Smooth muscle cell of trachea (primary cell): Measurements from ENCODE around the gene WFDC9. TPM values are rescaled to one million over a fixed set of nuclear protein-coding genes. Genes with fewer than 3 reads are reported as not detected.

Experiments
- total RNA-seq: library from RNA; depleted of rRNA; stranded (reverse); fragments of >200 nt; gene quantifications from 2 replicates; pipeline ENCODE4 v1.2.1, GENCODE V29; 2014

The WFDC9 gene
- not detected in 2 replicates for total RNA-seq

DNA sequence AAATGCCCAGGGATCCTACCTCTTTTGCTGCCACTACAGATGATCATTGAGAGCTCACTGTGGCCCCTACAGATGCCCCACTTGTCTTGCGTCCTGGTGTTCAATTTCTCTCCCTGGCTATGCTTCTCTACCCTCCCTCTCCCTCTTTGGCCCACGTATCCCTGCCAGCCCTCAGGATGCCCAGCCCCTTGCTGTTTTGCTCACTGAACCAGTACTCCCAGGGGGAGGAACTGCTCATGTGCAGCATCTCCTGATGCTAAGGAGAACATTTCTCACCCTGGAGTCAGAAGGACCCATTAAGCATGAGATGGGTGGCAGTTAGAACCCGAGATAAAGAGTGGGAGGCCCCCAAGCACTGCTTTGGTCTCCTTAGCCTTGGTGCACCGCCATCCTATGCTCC, at the start of gene WFDC9:
TSS of gene WFDC9 (minus strand) at position 101 of the 400 bp plus-strand sequence. CDS start 21,103 bp downstream, outside the sequence.

DNA sequence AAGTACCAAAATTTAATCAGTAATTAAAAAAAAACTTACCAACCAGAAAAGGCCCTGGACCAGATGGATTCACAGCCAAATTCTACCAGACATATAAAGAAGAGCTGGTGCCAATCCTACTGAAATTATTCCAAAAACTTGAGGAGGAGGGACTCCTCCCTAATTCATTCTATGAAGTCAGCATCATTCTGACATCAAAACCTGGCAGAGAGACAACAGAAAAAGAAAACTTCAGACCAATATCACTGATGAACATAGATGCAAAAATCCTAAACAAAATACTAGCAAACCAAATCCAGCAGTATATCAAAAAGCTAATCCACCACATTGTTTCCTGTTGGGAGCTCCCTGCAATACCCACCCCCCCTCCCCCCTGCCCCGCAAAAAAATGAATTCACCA, 39.1 kb upstream of the WFDC9 start, which contains the start of gene WFDC11:
TSS of gene WFDC11 (minus strand) at position 101 of the 400 bp plus-strand sequence. CDS start 19,639 bp downstream, outside the sequence.

GRCh38 chr20:45629496-45630100, 1.5 kb downstream of the WFDC9 start, which contains the start of gene WFDC10A:
Gene WFDC10A (plus strand): TSS chr20:45629739. CDS start chr20:45629814, 75 bp downstream.

GRCh38 chr20:45579184-45579583, 51.9 kb downstream of the WFDC9 start, which contains the start of gene WFDC8:
Gene WFDC8 (minus strand): TSS chr20:45579284. CDS start chr20:45579247, 37 bp downstream.

Other genes with a start within 250 kb of the WFDC9 start
- 2.6 and 3.9 TPM in 2 replicates for gene DBNDD2, start 223.0 kb downstream of the WFDC9 start, total RNA-seq
- 26.5 and 56.1 TPM in 2 replicates for gene PIGT, start 215.1 kb downstream of the WFDC9 start, total RNA-seq
- gene WFDC2, start 161.5 kb downstream of the WFDC9 start, total RNA-seq: not detected in 2 replicates
- not detected in 2 replicates for gene SPINT3, start 115.7 kb downstream of the WFDC9 start, total RNA-seq
- gene WFDC6, start 91.8 kb downstream of the WFDC9 start, total RNA-seq: not detected in 2 replicates
- gene EPPIN, start 83.9 kb downstream of the WFDC9 start, total RNA-seq: not detected in 2 replicates
- gene WFDC8, start 52.0 kb downstream of the WFDC9 start, total RNA-seq: not detected in 2 replicates
- not detected in 2 replicates for gene WFDC10A, start 1.5 kb downstream of the WFDC9 start, total RNA-seq
- not detected in 2 replicates for gene WFDC11, start 39.0 kb upstream of the WFDC9 start, total RNA-seq
- gene WFDC13, start 70.8 kb upstream of the WFDC9 start, total RNA-seq: not detected in 2 replicates
- not detected in 2 replicates for gene WFDC10B, start 73.7 kb upstream of the WFDC9 start, total RNA-seq
- not detected in 2 replicates for gene SPINT4, start 91.1 kb upstream of the WFDC9 start, total RNA-seq
- gene WFDC3, start 160.6 kb upstream of the WFDC9 start, total RNA-seq: 0.33 and 0.58 TPM in 2 replicates
- gene DNTTIP1, start 160.7 kb upstream of the WFDC9 start, total RNA-seq: 10.6 and 17.5 TPM in 2 replicates
- gene UBE2C, start 181.4 kb upstream of the WFDC9 start, total RNA-seq: 3.0 and 27.8 TPM in 2 replicates
- 1.0 and 2.2 TPM in 2 replicates for gene TNNC2, start 196.0 kb upstream of the WFDC9 start, total RNA-seq
- 153 and 201 TPM in 2 replicates for gene SNX21, start 202.5 kb upstream of the WFDC9 start, total RNA-seq
- gene ACOT8, start 226.1 kb upstream of the WFDC9 start, total RNA-seq: 42.7 and 44.1 TPM in 2 replicates
- 6.8 and 9.1 TPM in 2 replicates for gene ZSWIM3, start 226.3 kb upstream of the WFDC9 start, total RNA-seq
- 3.9 and 7.3 TPM in 2 replicates for gene ZSWIM1, start 249.9 kb upstream of the WFDC9 start, total RNA-seq